Caco-2 (cell line): ENCODE results near the gene HTT. TPM values are rescaled to one million over a fixed set of nuclear protein-coding genes. Genes with fewer than 3 reads are reported as not detected.

Experiments
- BruUV-seq: library from RNA; stranded (reverse); fragments of 400-500 nt; replicated peaks from 2 replicates; lab custom pipeline; 2021; lab: Mats Ljungman, UMichigan
- CTCF ChIA-PET: fragments of 300-600 bp; sonication (Branson Sonifier 250); formaldehyde crosslinking; loops from one replicate; lab custom pipeline; 2022; ENCODE audit warnings: antibody characterized with exemption; lab: Charles Lee
- POLR2A ChIA-PET: fragments of 300-600 bp; sonication (Branson Sonifier 250); formaldehyde crosslinking; loops from one replicate; lab custom pipeline; 2022; ENCODE audit warnings: antibody characterized with exemption; lab: Charles Lee
- DNase-seq, 2 experiments: peaks; one replicate each; pipeline versions ENCODE4 v3.0.0 to v3.0.0-alpha.2; 2020 to 2022
- H3K27me3 ChIP-seq: replicated peaks from 2 replicates; pipeline ENCODE4 v1.6.0; 2011; ENCODE audit warnings: low read length; ENCODE audit not compliant: control insufficient read depth, insufficient read depth
- H3K36me3 ChIP-seq: 2 replicates; pipeline ENCODE4 v1.5.1; 2011; ENCODE audit warnings: low read length; ENCODE audit not compliant: control insufficient read depth, insufficient read depth
- H3K4me1 ChIP-seq: fragments of 250-450 bp; sonication (Bioruptor Pico); 2 replicates; pipeline ENCODE4 v1.5.1; 2020; ENCODE audit warnings: mild to moderate bottlenecking
- H3K4me3 ChIP-seq: 2 replicates; pipeline ENCODE4 v1.5.1; 2011; ENCODE audit warnings: low read depth, mild to moderate bottlenecking, control low read depth, low read length
- H3K9me3 ChIP-seq: fragments of 250-450 bp; sonication (Bioruptor Pico); 2 replicates; pipeline ENCODE4 v1.5.1; 2020; ENCODE audit warnings: mild to moderate bottlenecking, moderate library complexity
- H3K27ac Mint-ChIP-seq: one replicate; pipeline ENCODE4 v1.8.0; 2022; ENCODE audit warnings: mixed read lengths; ENCODE audit not compliant: unreplicated experiment
- H3K27me3 Mint-ChIP-seq: one replicate; pipeline ENCODE4 v1.8.0; 2022; ENCODE audit warnings: mixed read lengths; ENCODE audit not compliant: insufficient read depth, unreplicated experiment
- H3K36me3 Mint-ChIP-seq: one replicate; pipeline ENCODE4 v1.8.0; 2022; ENCODE audit warnings: mild to moderate bottlenecking, mixed read lengths; ENCODE audit not compliant: insufficient read depth, unreplicated experiment
- H3K4me1 Mint-ChIP-seq: one replicate; pipeline ENCODE4 v1.8.0; 2022; ENCODE audit warnings: low read depth, mixed read lengths; ENCODE audit not compliant: unreplicated experiment
- H3K4me3 Mint-ChIP-seq: one replicate; pipeline ENCODE4 v1.8.0; 2022; ENCODE audit warnings: mild to moderate bottlenecking, moderate library complexity, mixed read lengths; ENCODE audit not compliant: unreplicated experiment
- H3K9me3 Mint-ChIP-seq: one replicate; pipeline ENCODE4 v1.8.0; 2022; ENCODE audit warnings: mixed read lengths; ENCODE audit not compliant: unreplicated experiment
- intact Hi-C: fragments of 100-400 bp; cut with micrococcal nuclease; formaldehyde crosslinking; loops from one replicate; pipeline ENCODE4 v1.10.0; 2022; ENCODE audit not compliant: unreplicated experiment
- total RNA-seq: library from RNA; stranded (reverse); gene quantifications from 2 replicates; pipeline ENCODE4 v1.2.3, GENCODE V29; 2022
- TF ChIP-seq, protein P1 (sequence below), 2 experiments: fragments of 200-600 bp in 1 of 2; IDR thresholded peaks; 1 replicate in 1 of 2; 2 replicates in 1 of 2; pipeline versions ENCODE4 v1.5.1 to v1.8.0; 2011 to 2022; ENCODE audit warnings: antibody characterized with exemption in 1 of 2, control low read depth in 1 of 2, inconsistent platforms in 1 of 2, low read depth in 1 of 2, low read length in 1 of 2, mild to moderate bottlenecking in 1 of 2, moderate library complexity in 1 of 2; ENCODE audit not compliant: insufficient read depth in 1 of 2, severe bottlenecking in 1 of 2, unreplicated experiment in 1 of 2

Gene HTT
- total RNA-seq, 1 experiment from 2014 or later: 63.3 TPM

- no peaks in the 10 kb centered on the region for H3K27me3 Mint-ChIP-seq
- intact Hi-C loops: no loop called here
- no peaks in the 10 kb centered on the region for H3K9me3 Mint-ChIP-seq
- TF ChIP-seq, protein P1, sequence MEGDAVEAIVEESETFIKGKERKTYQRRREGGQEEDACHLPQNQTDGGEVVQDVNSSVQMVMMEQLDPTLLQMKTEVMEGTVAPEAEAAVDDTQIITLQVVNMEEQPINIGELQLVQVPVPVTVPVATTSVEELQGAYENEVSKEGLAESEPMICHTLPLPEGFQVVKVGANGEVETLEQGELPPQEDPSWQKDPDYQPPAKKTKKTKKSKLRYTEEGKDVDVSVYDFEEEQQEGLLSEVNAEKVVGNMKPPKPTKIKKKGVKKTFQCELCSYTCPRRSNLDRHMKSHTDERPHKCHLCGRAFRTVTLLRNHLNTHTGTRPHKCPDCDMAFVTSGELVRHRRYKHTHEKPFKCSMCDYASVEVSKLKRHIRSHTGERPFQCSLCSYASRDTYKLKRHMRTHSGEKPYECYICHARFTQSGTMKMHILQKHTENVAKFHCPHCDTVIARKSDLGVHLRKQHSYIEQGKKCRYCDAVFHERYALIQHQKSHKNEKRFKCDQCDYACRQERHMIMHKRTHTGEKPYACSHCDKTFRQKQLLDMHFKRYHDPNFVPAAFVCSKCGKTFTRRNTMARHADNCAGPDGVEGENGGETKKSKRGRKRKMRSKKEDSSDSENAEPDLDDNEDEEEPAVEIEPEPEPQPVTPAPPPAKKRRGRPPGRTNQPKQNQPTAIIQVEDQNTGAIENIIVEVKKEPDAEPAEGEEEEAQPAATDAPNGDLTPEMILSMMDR (IDR thresholded peaks at IDR 0.05; ENCODE audit: insufficient read depth in 1 of 2, low read depth in 1 of 2, low read length in 1 of 2, severe bottlenecking in 1 of 2, unreplicated experiment in 1 of 2): no peak
- DNase-seq: no peak
- POLR2A ChIA-PET: no interaction called here
- H3K4me1 Mint-ChIP-seq: no peaks in the 10 kb centered on the region
- H3K4me3 Mint-ChIP-seq: no peak overlapping the region
- Histone ChIP-seq H3K36me3 (no peaks in the 10 kb centered on the region; the same call in 1 of the 2 replicates), H3K4me1 (no peaks in the 10 kb centered on the region), H3K4me3 (no peak overlapping the region), H3K9me3 (no peaks in the 10 kb centered on the region), H3K27me3 (no peaks in the 10 kb centered on the region)
- H3K27ac Mint-ChIP-seq: no peak overlapping the region
- CTCF ChIA-PET: no interaction called here
- H3K36me3 Mint-ChIP-seq: peaks cover 44% of the 10 kb centered on the region
- no TSS peak for BruUV-seq
Measured at GRCh38 chr4:3236326-3236878, 161.9 kb downstream of the HTT start.

GRCh38 chr4:3237266-3237665 lies 162.8 kb downstream of the HTT start:
- H3K4me3 Mint-ChIP-seq: no peak overlapping the region
- H3K9me3 ChIP-seq: no peaks in the 10 kb centered on the region
- CTCF ChIA-PET: no interaction called here
- H3K4me3 ChIP-seq: no peak overlapping the region
- no TSS peak for BruUV-seq
- H3K36me3 Mint-ChIP-seq: peaks cover 47% of the 10 kb centered on the region
- TF ChIP-seq, protein P1 (IDR thresholded peaks at IDR 0.05; ENCODE audit: insufficient read depth in 1 of 2, low read depth in 1 of 2, low read length in 1 of 2, severe bottlenecking in 1 of 2, unreplicated experiment in 1 of 2): no peak
- no peak overlapping the region for H3K27ac Mint-ChIP-seq
- no peaks in the 10 kb centered on the region for H3K9me3 Mint-ChIP-seq
- H3K27me3 Mint-ChIP-seq: no peaks in the 10 kb centered on the region
- POLR2A ChIA-PET: no interaction called here
- H3K36me3 ChIP-seq: no peaks in the 10 kb centered on the region; the same call in 1 of the 2 replicates
- H3K4me1 Mint-ChIP-seq: no peaks in the 10 kb centered on the region
- intact Hi-C loops: no loop called here
- no peaks in the 10 kb centered on the region for H3K27me3 ChIP-seq
- no peak for DNase-seq
- H3K4me1 ChIP-seq: no peaks in the 10 kb centered on the region

GRCh38 chr4:3237712-3238560 lies 163.5 kb downstream of the HTT start:
- CTCF ChIA-PET: no interaction called here
- TF ChIP-seq, protein P1 (IDR thresholded peaks at IDR 0.05; ENCODE audit: insufficient read depth in 1 of 2, low read depth in 1 of 2, low read length in 1 of 2, severe bottlenecking in 1 of 2, unreplicated experiment in 1 of 2): no peak
- Histone ChIP-seq H3K4me3 (no peak overlapping the region), H3K4me1 (no peaks in the 10 kb centered on the region), H3K27me3 (no peaks in the 10 kb centered on the region), H3K36me3 (no peaks in the 10 kb centered on the region; the same call in 1 of the 2 replicates), H3K9me3 (no peaks in the 10 kb centered on the region)
- H3K27ac Mint-ChIP-seq: no peak overlapping the region
- POLR2A ChIA-PET: no interaction called here
- H3K27me3 Mint-ChIP-seq: no peaks in the 10 kb centered on the region
- DNase-seq: no peak
- peaks cover 51% of the 10 kb centered on the region for H3K36me3 Mint-ChIP-seq
- no peaks in the 10 kb centered on the region for H3K4me1 Mint-ChIP-seq
- H3K4me3 Mint-ChIP-seq: no peak overlapping the region
- H3K9me3 Mint-ChIP-seq: no peaks in the 10 kb centered on the region
- BruUV-seq: no TSS peak
- intact Hi-C loops: no loop called here
